H1 (cell line): ENCODE data around the gene TMEM221.

ENCODE experiments used
- ASH2L ChIP-seq: fragments of 200-600, 300-600 bp; sonication (generic); IDR thresholded peaks from one replicate; pipeline ENCODE4 v1.7.1; 2017; ENCODE audit warnings: low read length
- EP300 ChIP-seq, 2 experiments: IDR thresholded peaks; 1 replicate in 1 of 2; 2 replicates in 1 of 2; pipeline ENCODE4 v1.6.1; 2011 to 2012; ENCODE audit warnings: low read depth in 2 of 2, low read length in 2 of 2, mild to moderate bottlenecking in 2 of 2, borderline replicate concordance in 1 of 2, inconsistent platforms in 1 of 2, moderate library complexity in 1 of 2
- KDM1A ChIP-seq: fragments of 200-600, 300-600 bp; sonication (generic); IDR thresholded peaks from 2 replicates; pipeline ENCODE4 v1.7.1; 2016; ENCODE audit warnings: mild to moderate bottlenecking, low read length, borderline replicate concordance
- MAFK ChIP-seq: IDR thresholded peaks from 2 replicates; pipeline ENCODE4 v1.6.1; 2012; ENCODE audit warnings: low read depth, mild to moderate bottlenecking, improper control_type of control experiment, low read length
- MAX ChIP-seq: IDR thresholded peaks from 2 replicates; pipeline ENCODE4 v1.6.1; 2012; ENCODE audit warnings: inconsistent platforms
- POLR2A ChIP-seq, 2 experiments: IDR thresholded peaks; 1 replicate in 1 of 2; 2 replicates in 1 of 2; pipeline ENCODE4 v1.6.1; 2011; ENCODE audit warnings: low read depth in 2 of 2, low read length in 2 of 2, mild to moderate bottlenecking in 2 of 2; ENCODE audit errors: control extremely low read depth in 1 of 2
- RFX5 ChIP-seq: IDR thresholded peaks from 2 replicates; pipeline ENCODE4 v1.6.1; 2011; ENCODE audit warnings: low read depth, low read length, improper control_type of control experiment, borderline replicate concordance
- RNF2 ChIP-seq: fragments of 200-900, 300-1000 bp; sonication (generic); IDR thresholded peaks from 2 replicates; pipeline ENCODE4 v1.7.1; 2016; ENCODE audit warnings: borderline replicate concordance, low read depth, mild to moderate bottlenecking, antibody characterized with exemption, low read length; ENCODE audit not compliant: poor library complexity, severe bottlenecking; ENCODE audit errors: missing control alignments
- SRF ChIP-seq: IDR thresholded peaks from 2 replicates; pipeline ENCODE4 v1.6.1; 2011; ENCODE audit warnings: mild to moderate bottlenecking, low read depth, low read length, moderate library complexity
- TF ChIP-seq, protein P1 (sequence below), 3 experiments: IDR thresholded peaks; 1 replicate in 2 of 3; 2 replicates in 1 of 3; pipeline versions ENCODE4 v1.5.1 to v1.6.1; 2011; ENCODE audit warnings: low read length in 3 of 3, mild to moderate bottlenecking in 3 of 3, inconsistent platforms in 2 of 3, low read depth in 1 of 3, moderate library complexity in 1 of 3; ENCODE audit not compliant: insufficient read depth in 1 of 3; ENCODE audit errors: control extremely low read depth in 1 of 3

- TF ChIP-seq, protein P1, sequence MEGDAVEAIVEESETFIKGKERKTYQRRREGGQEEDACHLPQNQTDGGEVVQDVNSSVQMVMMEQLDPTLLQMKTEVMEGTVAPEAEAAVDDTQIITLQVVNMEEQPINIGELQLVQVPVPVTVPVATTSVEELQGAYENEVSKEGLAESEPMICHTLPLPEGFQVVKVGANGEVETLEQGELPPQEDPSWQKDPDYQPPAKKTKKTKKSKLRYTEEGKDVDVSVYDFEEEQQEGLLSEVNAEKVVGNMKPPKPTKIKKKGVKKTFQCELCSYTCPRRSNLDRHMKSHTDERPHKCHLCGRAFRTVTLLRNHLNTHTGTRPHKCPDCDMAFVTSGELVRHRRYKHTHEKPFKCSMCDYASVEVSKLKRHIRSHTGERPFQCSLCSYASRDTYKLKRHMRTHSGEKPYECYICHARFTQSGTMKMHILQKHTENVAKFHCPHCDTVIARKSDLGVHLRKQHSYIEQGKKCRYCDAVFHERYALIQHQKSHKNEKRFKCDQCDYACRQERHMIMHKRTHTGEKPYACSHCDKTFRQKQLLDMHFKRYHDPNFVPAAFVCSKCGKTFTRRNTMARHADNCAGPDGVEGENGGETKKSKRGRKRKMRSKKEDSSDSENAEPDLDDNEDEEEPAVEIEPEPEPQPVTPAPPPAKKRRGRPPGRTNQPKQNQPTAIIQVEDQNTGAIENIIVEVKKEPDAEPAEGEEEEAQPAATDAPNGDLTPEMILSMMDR (IDR thresholded peaks at IDR 0.05; ENCODE audit: control extremely low read depth in 1 of 3, insufficient read depth in 1 of 3, low read depth in 1 of 3, low read length in 3 of 3): peak; percentile 79 to 87 (median 79)
- no peak for TF ChIP-seq MAFK
- TF ChIP-seq KDM1A: no peak
- TF ChIP-seq SRF: no peak
- no peak; a peak in 1 of 3 replicates for TF ChIP-seq POLR2A (IDR thresholded peaks at IDR 0.05; ENCODE audit: control extremely low read depth in 1 of 2, low read depth in 2 of 2, low read length in 2 of 2)
- TF ChIP-seq ASH2L: peak; percentile 67
- TF ChIP-seq EP300 (IDR thresholded peaks at IDR 0.05; ENCODE audit: borderline replicate concordance in 1 of 2, low read depth in 2 of 2, low read length in 2 of 2): peak in 1 of 2 experiments; percentile 68; a peak in 1 of 3 replicates
- TF ChIP-seq RNF2: no peak
- TF ChIP-seq MAX: peak; percentile 63
- TF ChIP-seq RFX5: no peak
Measured at GRCh38 chr19:17390665-17391370, 57.6 kb downstream of the TMEM221 start.
